ENCODE results near the gene SLC25A15.
A peak's percentile ranks its signal among the peaks of the same experiment; 100 is the strongest.
"Not testable (repeated sequence)": the region's sequence is repeated elsewhere in the genome, so short reads cannot be mapped to it uniquely, and the experiment has no call there.

The SLC25A15 gene

DNA sequence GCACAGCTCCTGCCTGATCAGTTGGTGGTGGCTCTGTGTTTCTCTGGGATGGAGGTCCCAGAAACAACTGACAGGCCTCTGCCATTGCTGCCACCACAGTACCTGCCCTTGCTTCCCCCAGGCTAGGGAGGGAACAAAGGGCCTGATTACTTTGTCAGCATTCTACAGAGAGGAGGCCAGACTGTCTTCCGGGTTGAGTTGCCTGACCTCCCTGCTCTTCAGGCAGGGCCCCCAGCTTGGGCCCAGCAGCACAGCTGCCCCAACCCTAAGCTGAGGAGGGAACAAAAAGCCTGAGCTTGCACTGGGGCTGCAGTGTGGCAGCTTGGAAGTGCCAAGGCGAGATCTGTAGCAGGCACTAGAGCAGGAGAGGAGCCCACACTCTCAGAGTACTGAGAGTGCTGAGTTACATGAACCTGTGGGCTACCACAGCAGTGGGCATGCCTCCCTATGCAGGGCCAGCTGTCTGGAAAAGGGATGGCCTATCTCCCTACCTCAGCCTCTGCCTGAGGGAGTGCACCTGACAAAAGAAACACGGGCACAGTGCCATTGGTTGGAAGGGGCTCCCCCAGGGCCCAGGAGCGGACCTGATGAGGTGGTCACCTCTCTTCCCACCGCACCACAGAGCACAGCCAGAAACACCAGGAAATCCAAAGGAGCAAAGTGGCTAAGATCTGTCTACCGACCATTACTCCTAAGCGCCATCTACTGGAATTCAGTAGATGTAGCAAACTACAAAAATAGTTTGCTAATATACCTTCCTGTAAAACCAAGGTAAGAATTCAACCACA is 24.4 kb downstream of the SLC25A15 start:
- DNase-seq (ENCODE audit: low spot score), result peak; percentile 41

DNA sequence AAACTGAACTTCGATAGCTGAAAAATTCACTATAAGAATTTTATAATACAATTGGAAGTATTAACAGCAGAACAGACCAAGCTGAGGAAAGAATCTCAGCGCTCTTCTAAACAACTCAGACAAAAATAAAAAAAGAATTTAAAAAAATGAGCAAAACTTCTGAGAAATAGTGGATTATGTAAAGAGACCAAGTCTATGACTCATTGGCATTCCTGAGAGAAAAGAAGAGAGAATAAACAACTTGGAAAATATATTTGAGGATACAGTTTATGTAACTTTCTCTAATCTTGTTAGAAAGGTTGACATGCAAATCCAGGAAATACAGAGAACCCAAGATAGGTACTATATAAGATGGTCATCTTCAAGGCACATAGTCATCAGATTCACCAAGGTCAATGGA is 25.4 kb downstream of the SLC25A15 start:
- DNase-seq (ENCODE audit: low spot score), result no peak

DNA sequence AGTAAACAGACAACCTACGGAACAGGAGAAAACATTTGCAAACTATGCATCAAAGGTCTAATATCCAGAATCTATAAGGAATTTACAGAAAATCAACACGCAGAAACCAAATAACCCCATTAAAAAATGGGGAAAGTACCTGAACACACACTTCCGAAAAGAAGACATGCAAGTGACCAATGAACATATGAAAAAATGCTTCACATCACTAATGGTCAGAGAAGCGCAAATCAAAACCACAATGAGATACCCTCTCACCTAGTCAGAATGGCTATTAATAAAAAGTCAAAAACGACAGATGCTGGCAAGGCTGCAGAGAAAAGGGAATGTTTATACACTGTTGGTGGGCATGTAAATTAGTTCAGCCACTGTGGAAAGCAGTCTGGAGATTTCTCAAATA is 29.5 kb downstream of the SLC25A15 start:
- DNase-seq (ENCODE audit: low spot score), result no peak

DNA sequence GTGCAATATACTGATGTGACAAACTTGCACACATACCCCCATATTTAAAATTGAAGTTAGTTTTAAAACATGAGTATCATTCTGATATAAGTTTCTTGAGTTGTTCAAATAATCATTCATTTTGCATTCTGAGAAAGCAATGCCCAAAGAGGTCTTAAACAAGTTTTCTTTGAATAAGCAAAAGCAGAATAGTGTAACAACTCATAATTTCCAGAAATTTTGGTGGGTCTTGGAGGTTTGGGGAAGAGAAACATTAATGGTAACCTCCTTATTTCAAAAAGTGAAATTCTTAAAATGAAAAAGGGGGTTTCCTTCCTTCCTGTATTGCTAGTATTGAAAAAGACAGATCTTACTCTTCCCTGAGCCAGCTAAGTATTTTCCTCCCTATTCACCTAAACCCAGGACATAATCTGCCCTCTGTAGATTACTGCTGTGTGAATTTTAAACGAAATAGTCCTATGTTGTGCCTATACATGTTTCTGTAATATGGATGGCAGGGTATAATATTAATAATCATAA is 30.4 kb downstream of the SLC25A15 start:
- DNase-seq (ENCODE audit: low spot score), result no peak

DNA sequence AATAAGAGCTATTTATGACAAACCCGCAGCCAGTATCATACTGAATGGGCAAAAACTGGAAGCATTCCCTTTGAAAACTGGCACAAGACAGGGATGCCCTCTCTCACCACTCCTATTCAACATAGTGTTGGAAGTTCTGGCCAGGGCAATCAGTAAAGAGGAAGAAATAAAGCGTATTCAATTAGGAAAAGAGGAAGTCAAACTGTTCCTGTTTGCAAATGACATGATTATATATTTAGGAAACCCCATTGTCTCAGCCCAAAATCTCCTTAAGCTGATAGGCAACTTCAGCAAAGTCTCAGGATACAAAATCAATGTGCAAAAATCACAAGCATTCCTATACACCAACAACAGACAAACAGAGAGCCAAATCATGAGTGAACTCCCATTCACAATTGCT is 50.3 kb downstream of the SLC25A15 start:
- DNase-seq (ENCODE audit: low spot score), result not testable (repeated sequence)

DNA sequence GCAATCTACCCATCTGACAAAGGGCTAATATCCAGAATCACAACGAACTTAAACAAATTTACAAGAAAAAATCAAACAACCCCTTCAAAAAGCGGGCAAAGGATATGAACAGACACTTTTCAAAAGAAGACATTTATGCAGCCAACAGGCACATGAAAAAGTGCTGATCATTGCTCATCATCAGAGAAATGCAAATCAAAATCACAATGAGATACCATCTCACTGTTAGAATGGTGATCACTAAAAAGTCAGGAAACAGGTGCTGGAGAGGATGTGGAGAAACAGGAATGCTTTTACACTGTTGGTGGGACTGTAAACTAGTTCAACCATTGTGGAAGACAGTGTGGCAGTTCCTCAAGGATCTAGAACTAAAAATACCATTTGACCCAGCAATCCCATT is 51.5 kb downstream of the SLC25A15 start:
- DNase-seq (ENCODE audit: low spot score), result not testable (repeated sequence)
